ENCODE results near the gene PSKH1. TPM values are rescaled to one million over a fixed set of nuclear protein-coding genes. Genes with fewer than 3 reads are reported as not detected.

The PSKH1 gene
- total RNA-seq, 4 donors from 2014 or later: 26.4 to 60.2 (median 35.5) TPM

GRCh38 chr16:67939507-67940445 is 46.7 kb downstream of the PSKH1 start:
- Histone ChIP-seq H3K27ac (peak overlapping the region in 2 of 4 donors; percentile 13 to 65), H3K27me3 (no peaks in the 10 kb centered on the region)
- peak; percentile 62 to 86 (median 86) for DNase-seq

GRCh38 chr16:67940446-67941089 is 47.5 kb downstream of the PSKH1 start:
- DNase-seq: no peak
- Histone ChIP-seq H3K27me3 (no peaks in the 10 kb centered on the region), H3K4me3 (no peak overlapping the region), H3K4me1 (peaks cover 0 to 42% (median 9%) of the 10 kb centered on the region in 4 donors), H3K27ac (peak overlapping the region in 2 of 4 donors; percentile 13 to 65), H3K9me3 (no peaks in the 10 kb centered on the region), H3K36me3 (peaks cover 0 to 20% (median 0%) of the 10 kb centered on the region in 3 donors)
- TF ChIP-seq CTCF (IDR thresholded peaks at IDR 0.05) (no peak), POLR2A (IDR thresholded peaks at IDR 0.05) (no peak)

More at GRCh38 chr16:67939507-67940445, 46.7 kb downstream of the PSKH1 start:
- Histone ChIP-seq H3K36me3 (peaks cover 0 to 17% (median 0%) of the 10 kb centered on the region in 3 donors), H3K9me3 (no peaks in the 10 kb centered on the region), H3K4me1 (peaks cover 0 to 45% (median 15%) of the 10 kb centered on the region in 4 donors), H3K4me3 (no peak overlapping the region)
- TF ChIP-seq POLR2A (IDR thresholded peaks at IDR 0.05) (no peak), CTCF (IDR thresholded peaks at IDR 0.05) (no peak)

GRCh38 chr16:67941469-67942199 is 48.6 kb downstream of the PSKH1 start:
- Histone ChIP-seq H3K4me1 (peaks cover 0 to 42% (median 9%) of the 10 kb centered on the region in 4 donors), H3K27me3 (no peaks in the 10 kb centered on the region), H3K36me3 (peaks cover 0 to 30% (median 0%) of the 10 kb centered on the region in 3 donors), H3K27ac (peak overlapping the region in 1 of 4 donors; percentile 25), H3K4me3 (no peak overlapping the region), H3K9me3 (no peaks in the 10 kb centered on the region)
- TF ChIP-seq POLR2A (IDR thresholded peaks at IDR 0.05) (no peak), CTCF (IDR thresholded peaks at IDR 0.05) (no peak)
- no peak for DNase-seq

- H3K36me3 ChIP-seq: peaks cover 0 to 36% (median 0%) of the 10 kb centered on the region in 3 donors
- H3K4me1 ChIP-seq: peaks cover 0 to 38% (median 8%) of the 10 kb centered on the region in 4 donors
Observed at GRCh38 chr16:67942200-67942509, 49.1 kb downstream of the PSKH1 start.

More at GRCh38 chr16:67942200-67942509, 49.1 kb downstream of the PSKH1 start:
- Histone ChIP-seq H3K27ac (peak overlapping the region in 1 of 4 donors; percentile 25), H3K9me3 (no peaks in the 10 kb centered on the region), H3K4me3 (no peak overlapping the region), H3K27me3 (no peaks in the 10 kb centered on the region)
- DNase-seq: peak in 2 of 3 donors; percentile 65 to 66
- TF ChIP-seq POLR2A (IDR thresholded peaks at IDR 0.05) (no peak), CTCF (IDR thresholded peaks at IDR 0.05) (peak; percentile 11 to 72 (median 60))

All from Peyer's patch (tissue), 4 donors.